Uterus (tissue), 2 donors: ENCODE measurements around the gene KRTAP5-1.

Source experiments
- CTCF ChIP-seq, 4 experiments: fragments of 200-600 bp in 2 of 4; fragments of 450-650 bp in 2 of 4; sonication (generic) in 2 of 4; IDR thresholded peaks; one replicate each; pipeline ENCODE4 v1.5.1; 2016 to 2019; ENCODE audit warnings: antibody characterized with exemption in 4 of 4, mild to moderate bottlenecking in 2 of 4, moderate library complexity in 1 of 4
- POLR2A ChIP-seq, 2 donors: fragments of 450-650 bp; IDR thresholded peaks; one replicate each; pipeline ENCODE4 v1.6.1; 2016; ENCODE audit warnings: antibody characterized with exemption in 2 of 2, mild to moderate bottlenecking in 1 of 2, moderate library complexity in 1 of 2

- TF ChIP-seq CTCF (IDR thresholded peaks at IDR 0.05) (no peak), POLR2A (IDR thresholded peaks at IDR 0.05) (no peak)
Measured at GRCh38 chr11:1632053-1632714, 47.1 kb upstream of the KRTAP5-1 start.
